Gastrocnemius medialis (tissue), 4 donors: ENCODE data around the gene GNAI2.
A peak's percentile ranks its signal among the peaks of the same experiment; 100 is the strongest.

ENCODE experiments used
- POLR2A ChIP-seq, 2 donors: fragments of 450-650 bp; IDR thresholded peaks; one replicate each; pipeline ENCODE4 v1.6.1; 2017; ENCODE audit warnings: antibody characterized with exemption in 2 of 2, mild to moderate bottlenecking in 2 of 2, moderate library complexity in 2 of 2
- TF ChIP-seq, protein P1 (sequence below), 5 experiments: fragments of 450-650 bp in 3 of 5; fragments of 200-600 bp in 2 of 5; sonication (generic) in 2 of 5; IDR thresholded peaks in 4 of 5; conservative IDR thresholded peaks in 1 of 5; 1 replicate in 4 of 5; 2 replicates in 1 of 5; pipeline ENCODE4 v1.5.1; 2016 to 2019; ENCODE audit warnings: antibody characterized with exemption in 5 of 5, mild to moderate bottlenecking in 3 of 5, moderate library complexity in 3 of 5

- TF ChIP-seq, protein P1, sequence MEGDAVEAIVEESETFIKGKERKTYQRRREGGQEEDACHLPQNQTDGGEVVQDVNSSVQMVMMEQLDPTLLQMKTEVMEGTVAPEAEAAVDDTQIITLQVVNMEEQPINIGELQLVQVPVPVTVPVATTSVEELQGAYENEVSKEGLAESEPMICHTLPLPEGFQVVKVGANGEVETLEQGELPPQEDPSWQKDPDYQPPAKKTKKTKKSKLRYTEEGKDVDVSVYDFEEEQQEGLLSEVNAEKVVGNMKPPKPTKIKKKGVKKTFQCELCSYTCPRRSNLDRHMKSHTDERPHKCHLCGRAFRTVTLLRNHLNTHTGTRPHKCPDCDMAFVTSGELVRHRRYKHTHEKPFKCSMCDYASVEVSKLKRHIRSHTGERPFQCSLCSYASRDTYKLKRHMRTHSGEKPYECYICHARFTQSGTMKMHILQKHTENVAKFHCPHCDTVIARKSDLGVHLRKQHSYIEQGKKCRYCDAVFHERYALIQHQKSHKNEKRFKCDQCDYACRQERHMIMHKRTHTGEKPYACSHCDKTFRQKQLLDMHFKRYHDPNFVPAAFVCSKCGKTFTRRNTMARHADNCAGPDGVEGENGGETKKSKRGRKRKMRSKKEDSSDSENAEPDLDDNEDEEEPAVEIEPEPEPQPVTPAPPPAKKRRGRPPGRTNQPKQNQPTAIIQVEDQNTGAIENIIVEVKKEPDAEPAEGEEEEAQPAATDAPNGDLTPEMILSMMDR (IDR thresholded peaks at IDR 0.05 in 4 of 5, conservative IDR thresholded peaks at IDR 0.05 in 1 of 5) = peak in 4 of 5 experiments; percentile 16 to 38 (median 21)
- TF ChIP-seq POLR2A (IDR thresholded peaks at IDR 0.05) = peak; percentile 44 to 55
Observed at GRCh38 chr3:50303013-50303815, 67.2 kb downstream of the GNAI2 start, which contains the start of gene HYAL1.
